HG03457 (cell line): ENCODE data around the gene CCT8.
"Not testable (repeated sequence)": the region's sequence is repeated elsewhere in the genome, so short reads cannot be mapped to it uniquely, and the experiment has no call there.

Experiments
- ATAC-seq: cut with Tn5 transposase; IDR thresholded peaks from one replicate; pipeline ENCODE4 v1.9.1; 2021; ENCODE audit warnings: moderate number of reproducible peaks; ENCODE audit not compliant: unreplicated experiment

Gene CCT8

GRCh38 chr21:29078869-29079767 is 5.7 kb upstream of the CCT8 start:
- ATAC-seq: peak; percentile 52

- ATAC-seq: no peak
These were observed 4.2 kb upstream of the CCT8 start for GRCh38 chr21:29077651-29078090.

GRCh38 chr21:29076731-29077640 is 3.5 kb upstream of the CCT8 start:
- not testable (repeated sequence) for ATAC-seq

GRCh38 chr21:29075706-29076466 is 2.4 kb upstream of the CCT8 start:
- no peak for ATAC-seq

- no peak for ATAC-seq
These were observed 1.3 kb upstream of the CCT8 start for GRCh38 chr21:29074783-29075182.

- peak; percentile 12 for ATAC-seq
These were observed 544 bp upstream of the CCT8 start for GRCh38 chr21:29074007-29074376.

GRCh38 chr21:29072873-29073221 is 601 bp downstream of the CCT8 start:
- ATAC-seq: peak; percentile 1

- ATAC-seq: peak; percentile 80
These were observed 8.5 kb downstream of the CCT8 start for GRCh38 chr21:29064850-29065481.

GRCh38 chr21:29056538-29057050 is 16.9 kb downstream of the CCT8 start:
- ATAC-seq: no peak

GRCh38 chr21:29056005-29056404 is 17.4 kb downstream of the CCT8 start:
- ATAC-seq: no peak

- ATAC-seq: no peak
These were observed 18.4 kb downstream of the CCT8 start for GRCh38 chr21:29055080-29055479.

- no peak for ATAC-seq
These were observed 19.8 kb downstream of the CCT8 start for GRCh38 chr21:29053656-29054055.

- no peak for ATAC-seq
These were observed 20.4 kb downstream of the CCT8 start for GRCh38 chr21:29053011-29053553.

GRCh38 chr21:29052224-29052623 is 21.2 kb downstream of the CCT8 start:
- no peak for ATAC-seq

GRCh38 chr21:29034678-29035077 is 38.8 kb downstream of the CCT8 start:
- no peak for ATAC-seq

- no peak for ATAC-seq
These were observed 39.6 kb downstream of the CCT8 start for GRCh38 chr21:29033871-29034270.

GRCh38 chr21:29033301-29033700 is 40.1 kb downstream of the CCT8 start:
- no peak for ATAC-seq

- no peak for ATAC-seq
These were observed 42.5 kb downstream of the CCT8 start for GRCh38 chr21:29030909-29031308.

GRCh38 chr21:29029524-29029923 is 43.9 kb downstream of the CCT8 start:
- ATAC-seq: no peak

- ATAC-seq: peak; percentile 0
These were observed 48.1 kb downstream of the CCT8 start for GRCh38 chr21:29025328-29025713.
